Breast epithelium (tissue), 3 donors: ENCODE data around the gene AKIRIN2.
"Not testable (repeated sequence)": the region's sequence is repeated elsewhere in the genome, so short reads cannot be mapped to it uniquely, and the experiment has no call there.

ENCODE experiments used
- CTCF ChIP-seq, 3 donors: fragments of 450-650 bp; IDR thresholded peaks; one replicate each; pipeline ENCODE4 v1.5.1; 2016 to 2017; ENCODE audit warnings: antibody characterized with exemption in 3 of 3, mild to moderate bottlenecking in 3 of 3, moderate library complexity in 3 of 3
- POLR2A ChIP-seq: fragments of 450-650 bp; IDR thresholded peaks from one replicate; pipeline ENCODE4 v1.6.1; 2016; ENCODE audit warnings: antibody characterized with exemption, mild to moderate bottlenecking, moderate library complexity
- POLR2AphosphoS5 ChIP-seq, 3 donors: sonication (generic); formaldehyde crosslinking; IDR thresholded peaks; one replicate each; pipeline ENCODE4 v1.6.1; 2017; ENCODE audit warnings: antibody characterized with exemption in 3 of 3

- not testable (repeated sequence) for TF ChIP-seq POLR2AphosphoS5 (IDR thresholded peaks at IDR 0.05); CTCF (IDR thresholded peaks at IDR 0.05); POLR2A
Measured at GRCh38 chr6:87686636-87687205, 15.3 kb downstream of the AKIRIN2 start.
